Hematopoietic multipotent progenitor cell treated with erythropoietin and hydrocortisone succinate and interleukin-3 and kit ligand, for 4 days (in vitro differentiated cells): ENCODE measurements around the gene PI4KA.

Experiments used
- DNase-seq: peaks from one replicate; pipeline ENCODE4 v3.0.0-alpha.2; 2015

Gene PI4KA

GRCh38 chr22:20773793-20774212, 84.8 kb downstream of the PI4KA start, which contains the start of gene SERPIND1:
TSS of gene SERPIND1 (plus strand) at chr22:20774113. CDS start at chr22:20779313, 5,200 bp downstream.
- DNase-seq, result no peak

GRCh38 chr22:20771918-20772625, 86.5 kb downstream of the PI4KA start:
- DNase-seq, result peak; percentile 14

- DNase-seq, result peak; percentile 7
These were observed 89.2 kb downstream of the PI4KA start for GRCh38 chr22:20769496-20769826.

- DNase-seq, result no peak
These were observed 92.1 kb downstream of the PI4KA start for GRCh38 chr22:20766530-20766929.

- no peak for DNase-seq
These were observed 92.7 kb downstream of the PI4KA start for GRCh38 chr22:20765938-20766337.

- DNase-seq, result no peak
These were observed 93.9 kb downstream of the PI4KA start for GRCh38 chr22:20764729-20765128.

- DNase-seq, result no peak
These were observed 94.2 kb downstream of the PI4KA start for GRCh38 chr22:20764471-20764720.

GRCh38 chr22:20763630-20764470, 94.8 kb downstream of the PI4KA start:
- DNase-seq, result no peak

GRCh38 chr22:20762233-20762796, 96.3 kb downstream of the PI4KA start:
- no peak for DNase-seq

- DNase-seq, result no peak
These were observed 97.1 kb downstream of the PI4KA start for GRCh38 chr22:20761536-20761935.

GRCh38 chr22:20760084-20760483, 98.5 kb downstream of the PI4KA start:
- DNase-seq, result no peak

GRCh38 chr22:20758688-20759087, 99.9 kb downstream of the PI4KA start:
- peak; percentile 15 for DNase-seq

- no peak for DNase-seq
These were observed 101.8 kb downstream of the PI4KA start for GRCh38 chr22:20756846-20757245.

- no peak for DNase-seq
These were observed 105.7 kb downstream of the PI4KA start for GRCh38 chr22:20752873-20753272.

GRCh38 chr22:20752104-20752741, 106.4 kb downstream of the PI4KA start:
- no peak for DNase-seq

- DNase-seq, result no peak
These were observed 107.3 kb downstream of the PI4KA start for GRCh38 chr22:20751185-20751851.

- peak; percentile 59 for DNase-seq
These were observed 108.0 kb downstream of the PI4KA start for GRCh38 chr22:20750461-20751184.

GRCh38 chr22:20749453-20749852, 109.2 kb downstream of the PI4KA start:
- DNase-seq, result no peak

GRCh38 chr22:20748731-20749428, 109.7 kb downstream of the PI4KA start:
- no peak for DNase-seq

- DNase-seq, result no peak
These were observed 110.5 kb downstream of the PI4KA start for GRCh38 chr22:20748082-20748481.

GRCh38 chr22:20747223-20747622, 111.4 kb downstream of the PI4KA start:
- no peak for DNase-seq
